GDM1 (cell line): ENCODE results near the gene IYD.
"Not testable (repeated sequence)": the region's sequence is repeated elsewhere in the genome, so short reads cannot be mapped to it uniquely, and the experiment has no call there.

Experiments used
- DNase-seq: peaks from one replicate; lab custom pipeline; 2025; lab: John Stamatoyannopoulos, UW

IYD gene

DNA sequence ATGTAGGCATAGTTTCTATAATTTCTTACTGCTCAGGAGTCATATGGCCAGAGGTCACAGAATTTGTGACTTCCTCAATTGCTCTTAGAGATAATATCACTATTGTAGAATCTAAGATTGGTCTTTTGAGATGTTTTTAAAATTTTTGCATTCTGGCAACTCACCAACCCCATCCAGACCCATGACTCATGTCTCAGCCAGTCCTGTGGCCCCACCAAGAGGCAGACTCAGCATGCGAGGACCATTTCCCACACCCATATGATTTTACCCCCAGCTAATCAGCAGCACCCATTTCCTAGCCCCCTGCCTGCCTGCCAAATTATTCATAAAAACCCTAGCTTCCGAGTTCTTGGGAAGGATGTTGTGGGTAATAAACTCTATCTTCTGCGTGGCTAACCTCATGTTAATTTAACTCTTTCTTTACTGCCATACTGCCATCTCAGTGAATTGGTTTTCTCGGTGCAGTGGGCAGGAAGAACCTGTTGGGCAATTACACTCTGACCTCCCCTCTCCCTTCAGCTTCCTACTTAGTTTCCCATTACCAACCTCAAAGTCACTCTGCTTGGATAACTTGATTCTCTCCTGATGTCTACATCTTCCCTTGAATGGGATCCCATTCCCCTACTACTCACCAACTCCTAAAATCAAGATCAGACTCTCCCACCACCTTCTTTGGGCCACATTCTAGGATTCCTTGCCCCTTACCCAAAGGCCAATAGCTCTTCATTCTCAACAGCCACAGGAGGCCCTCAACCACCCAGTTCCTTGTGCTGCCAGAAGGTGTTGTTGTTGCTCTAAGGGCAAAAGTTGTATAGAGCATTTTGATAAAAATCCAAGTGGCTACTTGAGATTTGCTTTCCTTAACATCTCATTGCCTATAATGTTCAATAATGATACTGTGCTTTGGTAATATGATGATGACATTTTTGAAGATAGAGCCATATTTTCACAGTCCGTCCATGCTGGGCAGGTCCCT, 16.2 kb upstream of the IYD start:
- DNase-seq: no peak

GRCh38 chr6:150353445-150353844, 15.4 kb upstream of the IYD start:
- no peak for DNase-seq

GRCh38 chr6:150354754-150355571, 13.8 kb upstream of the IYD start:
- DNase-seq: no peak

- DNase-seq: no peak
Measured at GRCh38 chr6:150355932-150356331, 12.9 kb upstream of the IYD start.

- DNase-seq: no peak
Measured at GRCh38 chr6:150361876-150362275, 6.9 kb upstream of the IYD start.

- no peak for DNase-seq
Measured at GRCh38 chr6:150363733-150364132, 5.1 kb upstream of the IYD start.

GRCh38 chr6:150366118-150366778, 2.6 kb upstream of the IYD start:
- no peak for DNase-seq

DNA sequence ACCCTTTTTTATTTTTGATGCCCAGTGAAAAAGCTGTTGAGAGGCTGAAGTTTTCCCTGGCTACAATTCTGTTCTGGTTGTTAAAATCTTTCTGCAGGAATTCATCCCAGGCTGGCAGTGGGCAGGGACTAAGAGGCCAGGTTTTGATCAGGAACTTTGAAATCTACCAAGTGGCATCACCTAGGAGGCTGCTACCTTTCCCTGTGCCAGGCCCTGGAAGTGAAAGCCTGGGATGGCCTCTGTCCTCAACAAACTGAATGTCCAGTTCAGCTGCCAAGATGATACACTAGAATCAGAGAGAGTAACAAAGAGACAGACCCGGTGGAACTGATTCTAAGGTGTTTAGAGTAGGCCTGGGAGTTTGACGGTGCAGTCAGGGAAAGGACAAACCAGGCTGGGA, 596 bp downstream of the IYD start:
- DNase-seq: no peak

- DNase-seq: no peak
Measured at GRCh38 chr6:150370112-150370511, 1.3 kb downstream of the IYD start.

DNA sequence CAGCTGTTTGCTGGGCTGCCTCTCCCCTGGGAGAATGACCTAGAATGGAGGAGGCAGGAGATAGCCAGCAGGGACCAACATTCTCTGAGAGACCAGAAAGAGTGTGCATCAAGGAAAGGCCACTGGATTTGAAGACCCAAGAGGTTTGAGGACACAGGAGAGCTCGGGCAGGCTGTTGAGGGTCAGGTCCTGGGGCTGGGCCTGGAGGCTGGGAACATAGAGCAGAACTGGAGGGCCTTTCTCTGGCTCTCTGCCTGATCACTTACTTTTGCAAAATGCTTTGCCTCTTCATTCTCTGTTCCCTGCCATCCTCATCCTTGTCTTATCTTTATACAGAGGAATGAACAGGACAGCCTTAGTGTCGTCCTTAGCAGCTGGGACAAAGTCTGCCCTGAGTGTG, 2.5 kb downstream of the IYD start:
- no peak for DNase-seq

GRCh38 chr6:150372051-150372450, 3.2 kb downstream of the IYD start:
- no peak for DNase-seq

DNA sequence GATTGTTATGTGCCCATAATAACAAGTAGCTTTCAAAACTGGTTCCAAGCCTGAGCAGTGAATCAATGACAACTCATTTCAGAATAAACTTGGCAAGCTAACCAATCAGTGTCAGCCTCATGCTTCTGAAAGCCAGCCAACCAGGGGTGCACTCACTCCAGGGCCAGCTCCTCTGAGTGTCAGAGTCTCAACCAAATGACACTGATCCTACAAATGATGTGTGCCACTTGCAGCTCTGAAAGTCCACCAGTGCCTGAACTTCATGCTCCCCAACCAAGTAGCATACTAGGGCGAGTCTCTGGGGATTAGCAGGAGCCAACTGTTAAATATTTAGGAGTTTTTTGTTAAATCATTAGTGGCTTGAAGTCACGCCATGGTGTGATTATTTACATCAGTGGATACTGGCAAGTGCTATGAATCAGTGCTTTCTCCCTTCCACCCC, 4.5 kb downstream of the IYD start:
- DNase-seq: no peak

- not testable (repeated sequence) for DNase-seq
Measured at GRCh38 chr6:150374346-150374745, 5.5 kb downstream of the IYD start.

- no peak for DNase-seq
Measured at GRCh38 chr6:150377211-150377781, 8.5 kb downstream of the IYD start.

DNA sequence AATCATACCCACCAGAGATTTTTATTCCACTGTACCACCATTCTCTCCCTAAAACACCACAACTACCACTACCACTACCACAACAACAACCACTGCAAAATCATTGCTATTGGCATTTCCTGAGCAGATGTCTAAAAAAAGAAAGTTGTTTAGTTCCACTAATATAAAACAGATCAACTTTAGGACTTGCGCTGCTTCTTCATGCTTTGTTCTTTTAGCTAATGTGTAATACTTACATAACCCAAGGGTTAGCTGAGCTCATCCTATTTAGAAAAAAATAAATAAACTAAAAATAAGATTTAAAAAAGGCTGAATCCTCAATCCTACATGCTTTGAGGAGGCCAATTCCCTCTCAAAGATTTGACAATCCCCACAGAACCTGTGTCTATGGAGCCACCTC, 11.4 kb downstream of the IYD start:
- no peak for DNase-seq

DNA sequence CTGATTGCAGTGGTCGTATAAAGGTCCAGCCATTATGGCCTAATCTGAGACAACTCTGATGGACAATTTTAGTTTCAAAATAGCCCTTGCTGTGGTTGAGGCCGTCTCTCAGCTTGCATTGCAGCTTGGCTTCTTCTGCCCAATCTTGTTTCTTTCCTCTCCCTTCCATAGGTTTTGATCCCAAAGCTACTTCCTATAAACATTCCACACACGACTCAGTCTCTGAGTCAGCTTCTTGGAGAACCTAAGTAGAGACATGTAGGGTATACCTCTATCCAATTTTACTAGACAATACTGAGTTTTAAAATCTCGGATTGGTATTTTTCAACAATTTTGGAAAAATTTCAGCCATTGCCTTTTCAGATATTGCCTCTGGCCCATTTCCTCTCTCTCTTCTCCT, 13.4 kb downstream of the IYD start:
- DNase-seq: no peak

- DNase-seq: no peak
Measured at GRCh38 chr6:150391414-150391813, 22.6 kb downstream of the IYD start.

- no peak for DNase-seq
Measured at GRCh38 chr6:150391890-150392289, 23.1 kb downstream of the IYD start.

- no peak for DNase-seq
Measured at GRCh38 chr6:150392452-150393220, 23.8 kb downstream of the IYD start.

- DNase-seq: no peak
Measured at GRCh38 chr6:150394053-150394898, 25.5 kb downstream of the IYD start.
